Measurements from ENCODE around the gene HSD17B12. TPM values are rescaled to one million over a fixed set of nuclear protein-coding genes. Genes with fewer than 3 reads are reported as not detected.

The HSD17B12 gene
- total RNA-seq, 1 donor from 2014 or later = 40.7 TPM

GRCh38 chr11:43892851-43893250 lies 212.3 kb downstream of the HSD17B12 start:
- Histone ChIP-seq H3K36me3 (ENCODE audit: control insufficient read depth in 3 of 3, insufficient read depth in 3 of 3, low read length in 3 of 3) (peaks cover 31 to 59% (median 56%) of the 10 kb centered on the region in 3 donors), H3K27ac (ENCODE audit: low read depth, low read length) (no peak overlapping the region)

GRCh38 chr11:43894546-43894945 lies 214.0 kb downstream of the HSD17B12 start:
- Histone ChIP-seq H3K27ac (ENCODE audit: low read depth, low read length) (no peak overlapping the region), H3K36me3 (ENCODE audit: control insufficient read depth in 3 of 3, insufficient read depth in 3 of 3, low read length in 3 of 3) (peaks cover 40 to 68% (median 61%) of the 10 kb centered on the region in 3 donors), H3K4me1 (ENCODE audit: control insufficient read depth in 3 of 3, insufficient read depth in 3 of 3, low read length in 3 of 3) (no peaks in the 10 kb centered on the region), H3K27me3 (ENCODE audit: control insufficient read depth in 3 of 3, insufficient read depth in 3 of 3, low read length in 3 of 3) (no peaks in the 10 kb centered on the region), H3K9me3 (ENCODE audit: control insufficient read depth in 3 of 3, low read length in 3 of 3) (no peaks in the 10 kb centered on the region), H3K9ac (ENCODE audit: low read depth in 1 of 3, low read length in 3 of 3) (no peak overlapping the region), H3K4me3 (ENCODE audit: low read length in 3 of 3) (no peak overlapping the region)

More at GRCh38 chr11:43892851-43893250, 212.3 kb downstream of the HSD17B12 start:
- H3K27me3 ChIP-seq (ENCODE audit: control insufficient read depth in 3 of 3, insufficient read depth in 3 of 3, low read length in 3 of 3) = no peaks in the 10 kb centered on the region
- no peaks in the 10 kb centered on the region for H3K9me3 ChIP-seq (ENCODE audit: control insufficient read depth in 3 of 3, low read length in 3 of 3)
- no peak overlapping the region for H3K9ac ChIP-seq (ENCODE audit: low read depth in 1 of 3, low read length in 3 of 3)
- H3K4me3 ChIP-seq (ENCODE audit: low read length in 3 of 3) = no peak overlapping the region
- H3K4me1 ChIP-seq (ENCODE audit: control insufficient read depth in 3 of 3, insufficient read depth in 3 of 3, low read length in 3 of 3) = no peaks in the 10 kb centered on the region

- Histone ChIP-seq H3K9me3 (ENCODE audit: control insufficient read depth in 3 of 3, low read length in 3 of 3) (no peaks in the 10 kb centered on the region), H3K27me3 (ENCODE audit: control insufficient read depth in 3 of 3, insufficient read depth in 3 of 3, low read length in 3 of 3) (no peaks in the 10 kb centered on the region), H3K4me3 (ENCODE audit: low read length in 3 of 3) (no peak overlapping the region), H3K9ac (ENCODE audit: low read depth in 1 of 3, low read length in 3 of 3) (no peak overlapping the region), H3K4me1 (ENCODE audit: control insufficient read depth in 3 of 3, insufficient read depth in 3 of 3, low read length in 3 of 3) (no peaks in the 10 kb centered on the region), H3K27ac (ENCODE audit: low read depth, low read length) (no peak overlapping the region), H3K36me3 (ENCODE audit: control insufficient read depth in 3 of 3, insufficient read depth in 3 of 3, low read length in 3 of 3) (peaks cover 40 to 61% (median 54%) of the 10 kb centered on the region in 3 donors)
Measured at GRCh38 chr11:43895601-43896000, 215.1 kb downstream of the HSD17B12 start.

- Histone ChIP-seq H3K36me3 (ENCODE audit: control insufficient read depth in 3 of 3, insufficient read depth in 3 of 3, low read length in 3 of 3) (peaks cover 36 to 58% (median 52%) of the 10 kb centered on the region in 3 donors), H3K4me1 (ENCODE audit: control insufficient read depth in 3 of 3, insufficient read depth in 3 of 3, low read length in 3 of 3) (no peaks in the 10 kb centered on the region), H3K4me3 (ENCODE audit: low read length in 3 of 3) (no peak overlapping the region), H3K9me3 (ENCODE audit: control insufficient read depth in 3 of 3, low read length in 3 of 3) (no peaks in the 10 kb centered on the region), H3K27ac (ENCODE audit: low read depth, low read length) (no peak overlapping the region), H3K27me3 (ENCODE audit: control insufficient read depth in 3 of 3, insufficient read depth in 3 of 3, low read length in 3 of 3) (no peaks in the 10 kb centered on the region), H3K9ac (ENCODE audit: low read depth in 1 of 3, low read length in 3 of 3) (no peak overlapping the region)
Measured at GRCh38 chr11:43898574-43898973, 218.0 kb downstream of the HSD17B12 start.

GRCh38 chr11:43899094-43899493 lies 218.6 kb downstream of the HSD17B12 start:
- no peaks in the 10 kb centered on the region for H3K4me1 ChIP-seq (ENCODE audit: control insufficient read depth in 3 of 3, insufficient read depth in 3 of 3, low read length in 3 of 3)
- no peak overlapping the region for H3K9ac ChIP-seq (ENCODE audit: low read depth in 1 of 3, low read length in 3 of 3)
- no peaks in the 10 kb centered on the region for H3K9me3 ChIP-seq (ENCODE audit: control insufficient read depth in 3 of 3, low read length in 3 of 3)
- peaks cover 36 to 57% (median 57%) of the 10 kb centered on the region in 3 donors for H3K36me3 ChIP-seq (ENCODE audit: control insufficient read depth in 3 of 3, insufficient read depth in 3 of 3, low read length in 3 of 3)
- no peak overlapping the region for H3K4me3 ChIP-seq (ENCODE audit: low read length in 3 of 3)
- H3K27ac ChIP-seq (ENCODE audit: low read depth, low read length) = no peak overlapping the region
- no peaks in the 10 kb centered on the region for H3K27me3 ChIP-seq (ENCODE audit: control insufficient read depth in 3 of 3, insufficient read depth in 3 of 3, low read length in 3 of 3)

- no peak overlapping the region for H3K9ac ChIP-seq (ENCODE audit: low read depth in 1 of 3, low read length in 3 of 3)
- H3K9me3 ChIP-seq (ENCODE audit: control insufficient read depth in 3 of 3, low read length in 3 of 3) = no peaks in the 10 kb centered on the region
- no peaks in the 10 kb centered on the region for H3K27me3 ChIP-seq (ENCODE audit: control insufficient read depth in 3 of 3, insufficient read depth in 3 of 3, low read length in 3 of 3)
- H3K4me3 ChIP-seq (ENCODE audit: low read length in 3 of 3) = no peak overlapping the region
- H3K4me1 ChIP-seq (ENCODE audit: control insufficient read depth in 3 of 3, insufficient read depth in 3 of 3, low read length in 3 of 3) = peaks cover 0 to 6% (median 0%) of the 10 kb centered on the region in 3 donors
- H3K36me3 ChIP-seq (ENCODE audit: control insufficient read depth in 3 of 3, insufficient read depth in 3 of 3, low read length in 3 of 3) = peaks cover 36 to 55% (median 49%) of the 10 kb centered on the region in 3 donors
- no peak overlapping the region for H3K27ac ChIP-seq (ENCODE audit: low read depth, low read length)
Measured at GRCh38 chr11:43901551-43901950, 221.0 kb downstream of the HSD17B12 start.

GRCh38 chr11:43903078-43903477 lies 222.5 kb downstream of the HSD17B12 start:
- Histone ChIP-seq H3K9ac (ENCODE audit: low read depth in 1 of 3, low read length in 3 of 3) (no peak overlapping the region), H3K36me3 (ENCODE audit: control insufficient read depth in 3 of 3, insufficient read depth in 3 of 3, low read length in 3 of 3) (peaks cover 27 to 45% (median 40%) of the 10 kb centered on the region in 3 donors)

GRCh38 chr11:43903969-43904368 lies 223.4 kb downstream of the HSD17B12 start:
- peaks cover 18 to 37% (median 31%) of the 10 kb centered on the region in 3 donors for H3K36me3 ChIP-seq (ENCODE audit: control insufficient read depth in 3 of 3, insufficient read depth in 3 of 3, low read length in 3 of 3)
- H3K4me3 ChIP-seq (ENCODE audit: low read length in 3 of 3) = no peak overlapping the region
- H3K9me3 ChIP-seq (ENCODE audit: control insufficient read depth in 3 of 3, low read length in 3 of 3) = no peaks in the 10 kb centered on the region
- H3K4me1 ChIP-seq (ENCODE audit: control insufficient read depth in 3 of 3, insufficient read depth in 3 of 3, low read length in 3 of 3) = peaks cover 9 to 23% (median 9%) of the 10 kb centered on the region in 3 donors
- H3K27ac ChIP-seq (ENCODE audit: low read depth, low read length) = no peak overlapping the region
- no peak overlapping the region for H3K9ac ChIP-seq (ENCODE audit: low read depth in 1 of 3, low read length in 3 of 3)
- no peaks in the 10 kb centered on the region for H3K27me3 ChIP-seq (ENCODE audit: control insufficient read depth in 3 of 3, insufficient read depth in 3 of 3, low read length in 3 of 3)

More at GRCh38 chr11:43903078-43903477, 222.5 kb downstream of the HSD17B12 start:
- no peaks in the 10 kb centered on the region for H3K27me3 ChIP-seq (ENCODE audit: control insufficient read depth in 3 of 3, insufficient read depth in 3 of 3, low read length in 3 of 3)
- peaks cover 2 to 14% (median 6%) of the 10 kb centered on the region in 3 donors for H3K4me1 ChIP-seq (ENCODE audit: control insufficient read depth in 3 of 3, insufficient read depth in 3 of 3, low read length in 3 of 3)
- no peak overlapping the region for H3K4me3 ChIP-seq (ENCODE audit: low read length in 3 of 3)
- H3K27ac ChIP-seq (ENCODE audit: low read depth, low read length) = no peak overlapping the region
- H3K9me3 ChIP-seq (ENCODE audit: control insufficient read depth in 3 of 3, low read length in 3 of 3) = no peaks in the 10 kb centered on the region

- Histone ChIP-seq H3K4me3 (ENCODE audit: low read length in 3 of 3) (no peak overlapping the region), H3K27ac (ENCODE audit: low read depth, low read length) (peak overlapping the region; percentile 65), H3K9ac (ENCODE audit: low read depth in 1 of 3, low read length in 3 of 3) (no peak overlapping the region)
Measured at GRCh38 chr11:43904742-43905535, 224.4 kb downstream of the HSD17B12 start.

GRCh38 chr11:43905813-43906241 lies 225.3 kb downstream of the HSD17B12 start:
- peaks cover 12 to 34% (median 28%) of the 10 kb centered on the region in 3 donors for H3K36me3 ChIP-seq (ENCODE audit: control insufficient read depth in 3 of 3, insufficient read depth in 3 of 3, low read length in 3 of 3)

More at GRCh38 chr11:43904742-43905535, 224.4 kb downstream of the HSD17B12 start:
- Histone ChIP-seq H3K36me3 (ENCODE audit: control insufficient read depth in 3 of 3, insufficient read depth in 3 of 3, low read length in 3 of 3) (peaks cover 12 to 34% (median 30%) of the 10 kb centered on the region in 3 donors), H3K27me3 (ENCODE audit: control insufficient read depth in 3 of 3, insufficient read depth in 3 of 3, low read length in 3 of 3) (no peaks in the 10 kb centered on the region), H3K9me3 (ENCODE audit: control insufficient read depth in 3 of 3, low read length in 3 of 3) (no peaks in the 10 kb centered on the region), H3K4me1 (ENCODE audit: control insufficient read depth in 3 of 3, insufficient read depth in 3 of 3, low read length in 3 of 3) (peaks cover 9 to 23% (median 9%) of the 10 kb centered on the region in 3 donors)

More at GRCh38 chr11:43905813-43906241, 225.3 kb downstream of the HSD17B12 start:
- Histone ChIP-seq H3K9ac (ENCODE audit: low read depth in 1 of 3, low read length in 3 of 3) (no peak overlapping the region), H3K27ac (ENCODE audit: low read depth, low read length) (peak overlapping the region; percentile 65), H3K27me3 (ENCODE audit: control insufficient read depth in 3 of 3, insufficient read depth in 3 of 3, low read length in 3 of 3) (no peaks in the 10 kb centered on the region), H3K9me3 (ENCODE audit: control insufficient read depth in 3 of 3, low read length in 3 of 3) (no peaks in the 10 kb centered on the region), H3K4me3 (ENCODE audit: low read length in 3 of 3) (no peak overlapping the region), H3K4me1 (ENCODE audit: control insufficient read depth in 3 of 3, insufficient read depth in 3 of 3, low read length in 3 of 3) (peaks cover 9 to 23% (median 9%) of the 10 kb centered on the region in 3 donors)
